Measurements from ENCODE around the gene FOXP1.

- TF ChIP-seq CTCF (conservative IDR thresholded peaks at IDR 0.05 in 1 of 2, IDR thresholded peaks at IDR 0.05 in 1 of 2; ENCODE audit: low read depth in 1 of 2, low read length in 2 of 2) (no peak), EZH2 (IDR thresholded peaks at IDR 0.05; ENCODE audit: low read length, missing control alignments) (no peak)
These were observed 244.5 kb downstream of the FOXP1 start for GRCh38 chr3:71339049-71339448.

Data from fibroblast of lung (primary cell).